ENCODE measurements around the gene GAK.

Gene GAK

DNA sequence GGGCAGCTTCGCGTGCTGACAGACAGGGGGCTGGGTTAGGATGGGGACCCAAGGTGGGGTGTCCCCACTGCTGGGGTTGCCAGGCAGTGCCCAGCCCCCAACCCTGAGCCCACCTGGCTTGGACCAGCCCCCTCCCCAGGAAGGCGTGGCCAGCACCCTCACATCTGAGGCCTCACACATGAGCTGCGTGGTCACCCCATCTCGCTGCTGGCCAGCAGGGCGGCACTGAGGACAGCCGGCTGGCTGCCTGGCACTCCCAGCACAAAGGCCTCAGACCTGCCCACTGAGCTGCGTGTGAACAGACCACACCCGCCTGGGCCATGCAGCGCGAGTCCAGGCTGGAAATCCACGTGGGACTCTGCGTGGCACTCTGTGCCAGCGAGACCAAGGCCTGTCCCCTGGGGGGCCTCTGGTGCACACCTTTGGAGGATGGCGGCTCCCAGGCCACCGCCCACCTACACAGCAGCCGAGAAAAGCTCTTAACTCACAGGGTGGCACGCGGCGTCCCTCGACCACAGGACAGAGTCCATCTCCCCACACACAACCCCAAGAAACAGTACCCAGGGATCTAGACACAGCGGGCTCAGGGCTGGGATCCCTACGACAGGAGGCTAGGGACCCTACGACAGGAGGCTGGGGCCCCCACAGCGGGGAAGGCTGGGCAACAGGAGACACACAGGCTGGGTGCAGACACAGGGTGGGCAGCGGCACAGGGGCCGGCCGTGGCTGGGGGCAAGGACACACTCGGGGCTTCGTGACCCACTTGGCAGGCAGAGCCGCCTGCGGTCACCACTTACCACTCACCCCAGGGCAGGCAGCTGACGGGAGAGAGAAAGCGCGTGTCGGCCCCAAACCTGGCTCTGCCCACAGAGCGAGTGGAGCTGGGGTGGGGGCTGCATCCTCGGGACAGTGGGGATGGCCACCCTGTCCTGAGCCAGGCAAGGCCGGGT lies 31.4 kb upstream of the GAK start:
- no peak for DNase-seq

DNA sequence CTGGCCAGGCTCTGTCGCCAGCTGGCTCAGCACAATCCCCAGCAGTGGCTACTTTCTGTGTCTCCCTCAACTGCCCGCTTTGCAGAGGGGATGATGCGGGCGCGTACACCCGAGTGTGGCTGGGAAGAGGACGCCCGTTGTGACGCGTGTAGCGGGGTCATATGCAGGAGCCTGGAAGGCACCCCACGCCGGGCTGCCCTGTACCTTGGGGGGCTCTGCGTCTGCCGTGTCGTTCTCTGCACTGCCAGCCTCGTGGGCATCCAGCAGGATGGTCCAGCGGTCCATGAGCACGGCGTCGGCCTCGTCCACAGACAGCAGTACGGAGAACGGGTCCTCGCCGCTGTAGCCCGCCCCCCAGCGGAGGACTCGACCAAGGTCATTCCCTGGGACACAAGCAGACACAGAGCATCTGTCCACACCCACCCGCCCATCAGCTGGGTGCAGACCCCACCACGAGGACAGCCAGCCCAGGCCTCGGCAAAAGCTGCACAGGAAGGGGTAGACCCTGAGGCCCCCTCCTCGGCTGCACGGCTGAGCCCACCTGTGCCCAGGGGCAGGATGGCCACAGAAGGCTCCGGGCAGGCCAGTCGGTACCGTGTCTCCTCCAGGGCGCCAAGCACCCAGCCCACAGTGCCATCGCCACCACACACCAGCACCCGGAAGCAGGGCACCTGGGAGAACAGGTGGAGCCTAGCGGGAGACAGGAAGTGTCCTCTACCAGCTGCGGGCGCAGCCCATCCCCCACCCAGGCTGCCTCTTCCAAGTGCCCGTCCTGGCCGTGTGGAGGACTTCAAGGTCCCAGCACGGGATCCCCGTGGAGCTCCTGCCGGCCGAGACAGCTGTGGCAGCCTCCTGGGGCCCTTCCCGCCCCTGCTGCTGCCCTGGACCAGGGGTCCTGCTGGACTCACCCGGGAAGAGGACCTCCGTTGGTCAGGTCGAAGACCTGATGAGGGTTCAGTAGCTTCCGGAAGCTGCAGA lies 30.4 kb upstream of the GAK start:
- no peak for DNase-seq

DNA sequence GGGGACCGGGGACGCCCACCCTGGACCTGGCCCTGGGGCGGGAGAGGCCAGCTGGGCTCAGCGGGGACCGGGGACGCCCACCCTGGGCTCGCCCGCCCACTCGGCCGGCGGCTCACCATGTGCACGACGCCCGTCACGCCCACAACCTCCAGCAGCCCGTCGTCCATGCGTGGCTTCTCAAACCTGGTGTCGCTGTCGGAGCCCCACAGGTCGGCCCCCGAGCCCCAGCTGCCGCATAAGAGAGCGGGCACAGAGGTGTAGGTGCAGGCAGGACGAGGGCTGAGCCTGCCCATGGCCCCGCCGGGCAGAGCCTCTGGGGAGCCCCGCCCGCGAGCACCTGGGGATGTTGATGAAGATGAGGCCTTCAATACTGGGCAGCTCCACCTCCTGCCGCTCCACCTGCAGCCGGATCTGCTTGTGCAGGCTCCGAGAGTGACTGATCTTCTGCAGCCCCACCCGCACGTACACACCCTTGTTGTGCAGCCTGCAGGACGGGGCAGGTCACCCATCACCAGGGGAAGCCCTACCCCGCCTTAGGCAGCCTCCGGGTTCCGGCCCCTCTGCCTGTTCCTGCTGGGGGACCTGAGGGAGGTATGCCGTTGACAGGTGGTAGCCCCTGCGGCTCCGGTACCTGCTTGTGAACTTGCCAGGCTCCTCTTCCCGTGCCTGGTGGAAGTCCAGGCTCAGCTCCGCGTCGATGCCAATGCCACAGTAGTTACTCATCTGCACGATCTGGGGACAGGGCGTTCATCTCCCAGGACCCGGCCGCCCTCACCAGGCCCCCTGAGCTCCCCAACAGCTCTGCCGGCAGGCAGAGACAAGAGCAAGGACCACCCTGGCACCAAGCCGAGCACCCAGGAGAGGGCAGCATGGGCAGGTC lies 29.5 kb upstream of the GAK start:
- no peak for DNase-seq

DNA sequence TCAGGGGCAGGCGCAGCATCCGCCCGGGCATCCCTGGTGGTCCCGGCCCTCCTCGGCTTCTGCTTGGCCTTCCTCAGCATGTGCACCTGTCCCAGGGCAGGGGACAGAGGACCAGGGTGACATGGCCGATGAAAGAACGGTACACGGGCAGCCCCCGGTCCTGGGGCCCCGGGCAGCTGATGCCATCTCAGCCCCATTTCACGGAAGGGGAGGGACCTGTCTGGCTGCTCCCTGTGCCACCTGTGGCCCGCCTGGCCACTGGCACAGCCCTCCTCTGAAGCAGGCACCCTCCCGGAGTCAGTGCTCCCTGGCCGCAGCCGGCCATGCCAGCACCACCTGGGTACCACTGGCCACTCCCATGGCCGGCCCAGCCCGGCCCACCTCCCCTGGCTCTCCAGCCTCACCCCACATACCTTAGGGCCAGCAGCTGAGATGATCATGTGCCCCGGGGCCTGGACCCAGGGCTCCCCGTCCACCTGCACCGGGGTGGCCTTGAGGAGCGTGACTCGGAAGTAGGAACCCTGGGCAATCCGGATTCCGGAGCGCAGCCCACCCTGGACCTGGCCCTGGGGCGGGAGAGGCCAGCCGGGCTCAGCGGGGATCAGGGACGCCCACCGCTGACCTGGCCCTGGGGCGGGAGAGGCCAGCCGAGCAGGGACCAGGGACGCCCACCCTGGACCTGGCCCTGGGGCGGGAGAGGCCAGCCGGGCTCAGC lies 28.7 kb upstream of the GAK start:
- DNase-seq, result no peak

DNA sequence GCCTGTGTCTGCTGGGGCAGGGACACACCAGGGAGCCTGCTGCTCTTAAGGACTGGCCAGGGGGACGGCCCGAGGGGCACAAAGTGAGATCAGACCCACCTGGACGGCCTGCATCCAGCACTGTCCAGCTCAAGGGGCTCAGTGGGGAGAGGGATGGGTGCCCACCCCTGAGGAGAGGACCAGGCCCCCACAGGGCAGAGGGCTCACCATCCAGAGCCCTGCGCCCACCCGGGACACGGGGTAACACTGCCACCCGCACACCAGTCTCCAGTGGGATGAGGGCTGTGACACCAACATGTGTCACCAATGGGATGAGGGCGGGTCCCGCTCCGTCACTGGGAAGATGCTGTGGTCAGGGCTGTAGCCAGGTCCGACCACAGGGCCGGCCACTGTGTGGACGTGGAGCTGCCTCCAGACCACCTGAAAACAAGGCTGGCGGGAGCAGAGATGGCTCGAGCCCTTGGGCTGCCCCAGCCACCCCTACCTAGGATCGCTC lies 28.1 kb upstream of the GAK start:
- no peak for DNase-seq

DNA sequence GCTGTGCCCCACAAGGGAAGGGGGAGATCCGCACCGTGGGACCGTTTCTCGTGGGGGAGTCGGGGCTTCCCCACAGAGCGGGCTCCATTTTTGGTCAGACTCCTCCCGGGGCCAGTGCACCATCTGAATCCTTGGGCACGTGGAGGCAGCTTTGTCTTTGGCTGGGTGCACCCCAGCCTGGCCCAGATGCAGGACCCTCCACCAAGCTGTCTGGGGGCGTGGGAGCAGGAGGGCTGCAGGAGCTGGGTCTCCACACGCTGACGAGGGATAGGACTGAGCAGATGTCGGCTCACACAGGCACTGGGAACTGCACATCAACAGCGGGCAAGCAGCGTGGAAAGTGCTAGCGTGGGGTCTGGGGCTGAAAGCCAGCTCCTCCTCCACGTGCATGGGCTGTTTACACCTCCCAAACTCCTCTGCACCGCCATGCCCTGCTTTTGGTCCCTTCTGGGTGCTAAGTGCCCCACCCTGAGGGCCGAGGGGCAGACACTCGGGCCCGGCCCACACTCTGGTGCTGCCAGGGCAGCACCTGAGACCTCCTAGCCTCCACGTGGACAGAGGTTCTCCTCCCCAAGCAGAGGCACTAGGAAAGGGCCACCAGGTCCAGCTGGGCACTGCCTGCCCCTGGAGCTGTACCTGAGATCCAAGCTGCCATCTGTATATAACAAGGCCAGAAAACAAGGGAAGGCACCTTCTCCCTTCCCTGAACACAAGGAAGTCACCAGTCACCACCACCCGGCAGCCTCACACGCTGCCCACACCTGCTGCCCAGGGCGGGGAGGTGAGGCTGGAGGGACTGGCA lies 27.4 kb upstream of the GAK start:
- no peak for DNase-seq

DNA sequence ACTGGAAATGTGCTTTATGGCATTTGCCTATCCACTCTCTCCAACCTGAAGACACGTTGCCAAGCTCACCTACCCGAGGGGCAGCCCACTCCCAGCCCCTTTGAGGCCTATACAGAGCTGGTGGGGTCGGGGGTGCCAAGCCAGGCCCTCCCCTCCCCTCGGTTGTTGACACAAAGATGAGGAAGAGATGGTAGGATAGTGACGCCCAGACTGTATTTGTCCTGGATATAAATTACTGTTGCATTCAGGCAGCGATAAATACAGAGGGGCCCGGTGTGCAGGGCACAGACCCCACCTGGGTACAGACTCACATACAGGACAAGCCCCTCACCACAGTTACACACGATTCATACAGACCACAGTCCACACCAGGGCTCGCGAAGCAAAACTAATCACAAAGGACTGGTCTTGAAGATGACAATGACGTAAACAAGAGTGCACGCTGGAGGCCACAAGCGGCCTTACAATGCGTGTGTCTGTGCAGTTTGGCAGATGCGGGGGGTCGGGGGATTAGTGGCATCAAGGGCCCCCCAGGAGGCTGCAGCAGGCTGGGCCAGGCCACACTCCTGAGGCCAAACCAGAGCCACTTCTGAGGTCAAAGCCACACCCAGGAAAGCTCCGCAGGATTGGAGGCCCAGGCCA lies 26.7 kb upstream of the GAK start:
- no peak for DNase-seq

DNA sequence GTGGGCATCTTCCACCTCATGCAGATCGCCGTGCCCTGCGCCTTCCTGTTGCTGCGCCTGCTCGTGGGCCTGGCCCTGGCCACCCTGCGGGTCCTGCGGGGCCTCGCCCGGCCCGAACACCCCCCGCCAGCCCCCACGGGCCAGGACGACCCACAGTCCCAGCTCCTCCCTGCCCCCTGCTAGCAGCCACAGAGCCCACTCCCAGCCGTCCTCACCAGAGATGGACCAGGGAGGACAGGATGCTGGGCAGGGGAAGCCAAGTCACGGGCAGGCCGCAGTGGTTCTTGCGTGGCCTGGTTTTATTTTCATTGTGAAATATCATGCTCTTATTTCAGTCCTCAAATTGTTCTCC lies 26.2 kb upstream of the GAK start:
- DNase-seq, result no peak

DNA sequence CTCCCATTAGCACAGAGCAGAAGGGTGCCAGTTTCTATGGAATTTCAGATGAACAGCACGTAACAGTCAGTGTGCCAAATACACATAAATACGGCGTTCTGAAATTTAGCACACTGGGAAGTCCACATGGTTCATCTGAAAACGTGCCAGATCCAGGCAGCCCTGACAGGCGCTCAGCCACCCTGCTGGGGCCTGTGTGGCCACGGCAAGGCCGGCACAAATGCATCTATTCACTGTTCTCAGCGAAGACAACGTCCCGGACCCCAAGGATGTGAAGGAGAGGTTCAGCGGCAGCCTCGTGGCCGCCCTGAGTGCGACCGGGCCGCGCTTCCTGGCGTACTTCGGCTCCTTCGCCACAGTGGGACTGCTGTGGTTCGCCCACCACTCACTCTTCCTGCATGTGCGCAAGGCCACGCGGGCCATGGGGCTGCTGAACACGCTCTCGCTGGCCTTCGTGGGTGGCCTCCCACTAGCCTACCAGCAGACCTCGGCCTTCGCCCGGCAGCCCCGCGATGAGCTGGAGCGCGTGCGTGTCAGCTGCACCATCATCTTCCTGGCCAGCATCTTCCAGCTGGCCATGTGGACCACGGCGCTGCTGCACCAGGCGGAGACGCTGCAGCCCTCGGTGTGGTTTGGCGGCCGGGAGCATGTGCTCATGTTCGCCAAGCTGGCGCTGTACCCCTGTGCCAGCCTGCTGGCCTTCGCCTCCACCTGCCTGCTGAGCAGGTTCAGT lies 25.6 kb upstream of the GAK start:
- DNase-seq, result no peak

DNA sequence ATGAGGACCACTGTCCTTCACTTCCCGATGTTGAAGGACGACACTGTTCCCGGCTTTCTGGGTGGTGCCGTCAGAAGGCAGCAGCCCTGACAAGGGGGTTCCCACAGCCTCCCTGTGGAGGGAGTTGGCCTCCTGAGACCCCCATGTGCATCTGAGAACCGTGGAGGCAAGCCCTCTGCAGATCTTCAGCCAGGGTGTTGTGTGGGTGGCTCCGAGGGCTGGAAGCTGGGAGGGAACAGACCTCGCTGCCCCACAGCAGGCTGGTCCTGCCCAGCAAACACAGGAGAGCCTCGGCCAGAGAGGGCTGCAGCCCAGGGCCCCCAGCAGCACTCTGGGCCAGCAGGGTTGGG lies 25.1 kb upstream of the GAK start:
- DNase-seq, result no peak

DNA sequence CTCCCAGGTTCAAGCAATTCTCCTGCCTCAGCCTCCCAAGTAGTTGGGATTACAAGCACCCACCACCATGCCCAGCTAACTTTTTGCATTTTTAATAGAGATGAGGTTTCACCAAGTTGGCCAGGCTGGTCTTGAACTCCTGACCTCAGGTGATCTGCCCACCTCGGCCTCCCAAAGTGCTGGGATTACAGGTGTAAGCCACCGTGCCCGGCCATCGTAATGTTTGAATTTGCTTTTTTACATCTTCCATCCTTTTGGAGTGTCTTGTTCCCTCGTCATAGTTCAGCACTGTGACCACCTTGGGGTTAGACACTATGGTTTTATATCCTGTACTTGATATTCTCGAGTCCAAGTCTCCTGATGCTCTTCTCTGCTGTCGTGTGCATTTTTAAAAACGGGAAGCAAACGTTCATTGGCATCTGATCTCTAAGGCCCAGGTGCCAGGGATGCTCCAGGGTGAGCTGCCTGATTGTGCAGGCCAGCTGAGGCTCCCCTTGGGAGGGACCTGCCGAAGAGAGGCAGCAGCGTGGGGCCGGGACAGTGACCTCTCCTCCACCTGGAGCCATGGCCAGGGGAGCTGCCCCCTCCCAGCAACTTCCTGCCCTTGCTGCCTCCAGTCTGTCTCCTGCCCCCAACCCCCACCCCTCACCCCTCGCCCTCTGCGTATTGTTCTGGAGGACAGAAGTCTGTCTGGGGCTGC lies 24.6 kb upstream of the GAK start:
- no peak for DNase-seq

DNA sequence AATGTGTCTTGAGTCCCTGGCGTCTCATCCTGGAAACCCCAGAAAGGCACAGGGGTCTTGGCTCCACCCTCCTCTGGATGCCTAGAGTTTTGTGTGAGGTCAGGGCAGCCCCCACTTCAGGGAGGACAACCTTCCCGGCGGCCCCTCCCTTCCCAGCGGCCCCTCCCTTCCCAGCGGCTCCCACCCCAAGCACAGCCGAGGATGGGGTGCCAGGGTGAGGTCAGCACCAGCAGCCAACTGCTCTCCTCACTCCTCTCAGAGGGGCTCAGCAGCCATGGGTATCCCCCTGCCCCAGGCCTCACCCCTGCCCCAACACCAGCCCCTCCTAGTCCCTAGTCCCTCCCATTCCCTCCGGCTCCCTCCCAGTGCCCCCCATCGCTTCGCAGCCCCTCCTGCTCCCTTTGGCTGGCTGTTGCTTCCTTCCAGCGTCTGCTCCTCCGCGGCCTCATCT lies 23.8 kb upstream of the GAK start:
- no peak for DNase-seq

DNA sequence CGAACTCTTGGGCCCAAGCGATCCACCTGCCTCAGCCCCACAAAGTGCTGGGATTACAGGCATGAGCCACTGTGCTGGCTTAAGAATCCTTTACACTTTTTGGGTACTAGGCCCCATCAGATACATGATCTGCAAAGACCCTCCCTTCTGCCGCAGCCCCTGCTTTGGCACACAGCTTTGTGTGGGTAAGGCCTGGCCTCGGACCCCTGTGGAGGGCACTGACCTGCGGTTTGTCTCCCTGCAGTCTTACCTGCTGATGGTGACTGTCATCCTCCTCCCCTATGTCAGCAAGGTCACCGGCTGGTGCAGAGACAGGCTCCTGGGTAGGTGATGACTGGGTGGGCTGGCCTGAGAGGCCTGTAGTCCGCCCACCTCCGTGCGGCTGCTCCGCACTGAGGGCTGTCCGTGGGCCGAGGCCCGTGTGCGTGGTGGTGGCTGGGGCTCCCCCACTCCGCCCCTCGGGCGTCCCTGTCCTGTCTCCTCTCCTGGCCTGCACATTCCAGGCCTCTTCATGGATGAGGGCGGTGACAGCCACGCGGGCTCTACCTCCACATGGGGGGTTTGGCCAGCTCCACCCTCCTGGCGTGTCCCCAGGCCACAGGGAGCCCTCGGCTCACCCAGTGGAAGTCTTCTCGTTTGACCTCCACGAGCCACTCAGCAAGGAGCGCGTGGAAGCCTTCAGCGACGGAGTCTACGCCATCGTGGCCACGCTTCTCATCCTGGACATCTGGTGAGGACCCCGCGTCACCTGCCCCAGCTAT lies 23.2 kb upstream of the GAK start:
- DNase-seq, result no peak

DNA sequence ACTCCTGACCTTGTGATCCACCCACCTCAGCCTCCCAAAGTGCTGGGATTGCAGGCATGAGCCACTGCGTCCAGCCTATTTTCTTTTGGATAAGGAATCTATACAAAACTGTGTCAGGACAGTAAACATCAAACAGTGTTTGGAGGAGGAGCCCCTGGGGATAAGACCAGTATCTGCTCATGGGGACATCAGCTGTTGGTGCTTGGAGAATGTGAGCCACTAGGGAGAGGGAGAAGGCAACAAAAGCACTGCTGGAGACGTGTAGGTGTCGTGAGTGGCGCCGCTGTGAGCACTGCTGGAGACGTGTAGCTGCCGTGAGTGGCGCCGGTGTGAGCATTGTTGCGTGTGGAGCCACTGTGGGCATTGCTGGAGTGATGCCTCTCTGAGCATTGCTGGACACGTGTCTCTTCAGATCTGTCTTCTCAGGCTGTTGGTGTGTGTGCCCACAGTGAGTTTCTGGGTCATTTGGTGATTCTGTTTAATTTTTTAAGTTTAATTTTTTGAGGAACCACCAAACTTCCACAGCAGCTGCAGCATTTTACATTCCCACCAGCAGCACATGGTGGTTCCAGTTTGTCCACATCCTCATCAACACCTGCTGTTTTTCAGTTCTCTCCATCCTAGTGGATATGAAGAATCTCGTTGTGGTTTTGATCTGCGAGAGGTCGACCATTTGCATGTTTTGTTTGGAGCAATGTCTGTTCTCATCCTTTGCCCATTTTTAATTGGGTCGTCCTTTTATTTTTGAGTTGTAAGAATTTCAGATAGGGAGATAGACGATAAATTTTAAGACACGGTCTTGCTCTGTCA lies 22.3 kb upstream of the GAK start:
- no peak for DNase-seq

DNA sequence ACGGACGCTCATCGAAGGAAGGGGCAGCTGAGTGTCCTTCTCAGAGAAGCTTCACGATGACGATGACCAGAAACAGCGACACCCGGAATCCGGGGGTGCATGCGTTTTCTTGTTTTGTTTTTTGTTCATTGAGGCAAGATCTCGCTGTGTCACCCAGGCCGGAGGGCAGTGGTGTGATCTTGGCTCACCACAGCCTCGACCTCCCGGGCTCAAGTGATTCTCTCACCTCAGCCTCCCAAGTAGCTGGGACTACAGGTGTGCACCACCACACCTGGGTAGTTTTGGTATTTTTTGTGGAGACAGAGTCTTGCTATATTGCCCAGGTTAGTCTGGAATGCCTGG lies 21.4 kb upstream of the GAK start:
- DNase-seq, result no peak

DNA sequence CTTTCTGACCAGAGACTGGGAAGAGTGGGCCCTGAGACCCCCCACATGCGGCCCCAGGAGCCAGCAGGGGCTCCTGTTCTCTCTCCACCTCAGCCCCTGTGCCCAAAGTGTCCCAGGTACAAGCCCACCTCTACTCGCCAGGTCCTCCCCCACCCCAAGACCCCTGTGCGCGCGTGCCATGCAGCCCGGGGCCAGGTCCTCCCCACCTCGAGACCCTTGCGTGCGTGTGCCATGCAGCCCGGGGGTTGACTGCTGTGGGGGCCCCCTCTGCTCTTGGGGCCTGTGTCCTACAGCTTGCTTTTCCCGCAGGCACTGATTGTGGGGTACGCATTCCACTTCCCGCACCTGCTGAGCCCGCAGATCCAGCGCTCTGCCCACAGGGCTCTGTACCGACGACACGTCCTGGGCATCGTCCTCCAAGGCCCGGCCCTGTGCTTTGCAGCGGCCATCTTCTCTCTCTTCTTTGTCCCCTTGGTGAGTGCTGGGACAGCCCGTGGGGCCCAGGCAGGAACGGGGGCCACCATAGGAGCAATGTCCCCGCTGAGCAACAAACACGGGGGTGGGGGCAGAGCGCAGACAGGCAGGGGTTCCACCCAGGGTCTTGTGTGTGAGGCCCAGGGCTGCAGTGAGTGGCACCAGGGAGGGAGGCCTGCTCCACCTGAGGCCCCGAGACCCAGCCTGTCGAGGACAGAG lies 20.9 kb upstream of the GAK start:
- no peak for DNase-seq
